Measurements from ENCODE around the gene OSBPL6. TPM values are rescaled to one million over a fixed set of nuclear protein-coding genes. Genes with fewer than 3 reads are reported as not detected.

The OSBPL6 gene
- total and polyA plus RNA-seq, 2 of the 13 experiments (the other 11 are each of a cell fraction or from before 2014, with no cell fraction given): 0.03 to 0.11 TPM

DNA sequence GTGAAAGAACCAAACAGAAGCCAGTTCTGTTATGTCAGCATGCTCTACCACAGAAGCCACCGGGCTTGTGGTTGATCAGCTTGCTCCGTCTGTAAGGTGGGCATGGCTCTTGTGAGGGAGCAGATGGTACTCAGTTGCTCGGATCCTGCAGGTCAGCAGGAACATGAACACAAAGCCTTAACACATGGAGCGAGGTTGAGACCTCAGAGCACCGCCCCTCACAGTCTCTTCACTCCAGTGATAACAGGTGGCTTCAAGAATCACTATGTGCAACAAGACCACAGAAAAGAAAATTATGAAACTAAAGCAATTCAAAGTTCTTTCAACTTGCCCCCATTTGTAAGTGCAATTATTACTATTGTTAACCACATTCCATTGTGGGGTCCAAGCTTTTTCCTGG lies 72.1 kb downstream of the OSBPL6 start:
- DNase-seq (ENCODE audit: low spot score) (no peak), ATAC-seq (no peak), FAIRE-seq (no peak)
- ChIA-PET CTCF (ENCODE audit: low intra/inter-chr PET ratio, low total read pairs) (no interaction called here), POLR2A (no interaction called here)
- H3K9me3 ChIP-seq (ENCODE audit: low read length): no peaks in the 10 kb centered on the region
- in situ Hi-C loops (cut with HindIII; ENCODE audit: extremely low pct_ligation_motif_present, low pct_unique_long_range_greater_than_20kb) (no loop called here), intact Hi-C loops (cut with micrococcal nuclease; ENCODE audit: unreplicated experiment) (no loop called here)
- H3K4me1 ChIP-seq (ENCODE audit: insufficient read depth, low read length): no peaks in the 10 kb centered on the region
- WGBS (ENCODE audit: low lambda C conversion rate): 57% methylated on average over 5 of the region's 5 CpGs
- no peaks in the 10 kb centered on the region for H4K20me1 ChIP-seq (ENCODE audit: insufficient read depth, low read length)
- H3K9ac ChIP-seq (ENCODE audit: insufficient read depth, low read depth, low read length): no peak overlapping the region
- no peak overlapping the region for H3K4me3 ChIP-seq (replicated peaks in 1 of 3; ENCODE audit: insufficient read depth in 1 of 3, low read depth in 2 of 3, low read length in 3 of 3)
- no peak overlapping the region for H3K27ac ChIP-seq (ENCODE audit: extremely low read length, insufficient read depth, low read length)
- no TSS peak for BruUV-seq (replicated peaks)
- no peak overlapping the region for H2AFZ ChIP-seq (ENCODE audit: low read length)
- H3K4me2 ChIP-seq (ENCODE audit: low read depth, low read length): no peak overlapping the region
- no peaks in the 10 kb centered on the region for H3K79me2 ChIP-seq (ENCODE audit: insufficient read depth, low read length)
- no peaks in the 10 kb centered on the region for H3K36me3 ChIP-seq (replicated peaks in 1 of 2; ENCODE audit: control insufficient read depth in 1 of 2, insufficient read depth in 2 of 2, low read length in 2 of 2)
- H3K27me3 ChIP-seq (ENCODE audit: control insufficient read depth in 1 of 2, insufficient read depth in 2 of 2, low read length in 2 of 2): no peaks in the 10 kb centered on the region
- TF ChIP-seq SPEN (CRISPR knock-in tag; IDR thresholded peaks at IDR 0.05; ENCODE audit: low read depth): no peak
- TF ChIP-seq, protein P1, sequence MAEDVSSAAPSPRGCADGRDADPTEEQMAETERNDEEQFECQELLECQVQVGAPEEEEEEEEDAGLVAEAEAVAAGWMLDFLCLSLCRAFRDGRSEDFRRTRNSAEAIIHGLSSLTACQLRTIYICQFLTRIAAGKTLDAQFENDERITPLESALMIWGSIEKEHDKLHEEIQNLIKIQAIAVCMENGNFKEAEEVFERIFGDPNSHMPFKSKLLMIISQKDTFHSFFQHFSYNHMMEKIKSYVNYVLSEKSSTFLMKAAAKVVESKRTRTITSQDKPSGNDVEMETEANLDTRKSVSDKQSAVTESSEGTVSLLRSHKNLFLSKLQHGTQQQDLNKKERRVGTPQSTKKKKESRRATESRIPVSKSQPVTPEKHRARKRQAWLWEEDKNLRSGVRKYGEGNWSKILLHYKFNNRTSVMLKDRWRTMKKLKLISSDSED (CRISPR knock-in tag; IDR thresholded peaks at IDR 0.05): no peak
- TF ChIP-seq, protein P2, sequence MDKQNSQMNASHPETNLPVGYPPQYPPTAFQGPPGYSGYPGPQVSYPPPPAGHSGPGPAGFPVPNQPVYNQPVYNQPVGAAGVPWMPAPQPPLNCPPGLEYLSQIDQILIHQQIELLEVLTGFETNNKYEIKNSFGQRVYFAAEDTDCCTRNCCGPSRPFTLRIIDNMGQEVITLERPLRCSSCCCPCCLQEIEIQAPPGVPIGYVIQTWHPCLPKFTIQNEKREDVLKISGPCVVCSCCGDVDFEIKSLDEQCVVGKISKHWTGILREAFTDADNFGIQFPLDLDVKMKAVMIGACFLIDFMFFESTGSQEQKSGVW (CRISPR knock-in tag; IDR thresholded peaks at IDR 0.05; ENCODE audit: borderline replicate concordance): no peak
- TF ChIP-seq KDM5A (IDR thresholded peaks at IDR 0.05; ENCODE audit: borderline replicate concordance, low read length): no peak

GRCh38 chr2:178267660-178268059 lies 73.3 kb downstream of the OSBPL6 start:
- 77% methylated on average over 2 of the region's 2 CpGs for WGBS (ENCODE audit: low lambda C conversion rate)
- Histone ChIP-seq H3K4me1 (ENCODE audit: insufficient read depth, low read length) (no peaks in the 10 kb centered on the region), H3K36me3 (replicated peaks in 1 of 2; ENCODE audit: control insufficient read depth in 1 of 2, insufficient read depth in 2 of 2, low read length in 2 of 2) (no peaks in the 10 kb centered on the region), H3K4me2 (ENCODE audit: low read depth, low read length) (no peak overlapping the region), H3K4me3 (replicated peaks in 1 of 3; ENCODE audit: insufficient read depth in 1 of 3, low read depth in 2 of 3, low read length in 3 of 3) (no peak overlapping the region), H3K9me3 (ENCODE audit: low read length) (no peaks in the 10 kb centered on the region), H3K27ac (ENCODE audit: extremely low read length, insufficient read depth, low read length) (no peak overlapping the region), H3K79me2 (ENCODE audit: insufficient read depth, low read length) (no peaks in the 10 kb centered on the region), H3K9ac (ENCODE audit: insufficient read depth, low read depth, low read length) (no peak overlapping the region), H2AFZ (ENCODE audit: low read length) (no peak overlapping the region), H4K20me1 (ENCODE audit: insufficient read depth, low read length) (no peaks in the 10 kb centered on the region), H3K27me3 (ENCODE audit: control insufficient read depth in 1 of 2, insufficient read depth in 2 of 2, low read length in 2 of 2) (no peaks in the 10 kb centered on the region)
- ChIA-PET POLR2A (no interaction called here), CTCF (ENCODE audit: low intra/inter-chr PET ratio, low total read pairs) (no interaction called here)
- DNase-seq (ENCODE audit: low spot score) (no peak), ATAC-seq (no peak), FAIRE-seq (no peak)
- no TSS peak for BruUV-seq (replicated peaks)
- in situ Hi-C loops (cut with HindIII; ENCODE audit: extremely low pct_ligation_motif_present, low pct_unique_long_range_greater_than_20kb) (no loop called here), intact Hi-C loops (cut with micrococcal nuclease; ENCODE audit: unreplicated experiment) (no loop called here)
- TF ChIP-seq NCOA1 (CRISPR knock-in tag; IDR thresholded peaks at IDR 0.05) (no peak), TAF15 (IDR thresholded peaks at IDR 0.05; ENCODE audit: low read depth, low read length, poor library complexity, severe bottlenecking) (no peak), NFYC (CRISPR knock-in tag; IDR thresholded peaks at IDR 0.05) (no peak), ZNF143 (CRISPR knock-in tag; IDR thresholded peaks at IDR 0.05) (no peak), ZMYM3 (CRISPR knock-in tag; IDR thresholded peaks at IDR 0.05) (no peak), NR2C2 (CRISPR knock-in tag; IDR thresholded peaks at IDR 0.05; ENCODE audit: borderline replicate concordance) (no peak), MTA1 (CRISPR knock-in tag; IDR thresholded peaks at IDR 0.05; ENCODE audit: borderline replicate concordance) (no peak), CEBPB (IDR thresholded peaks at IDR 0.05; ENCODE audit: borderline replicate concordance, low read depth, low read length) (no peak), THAP11 (CRISPR knock-in tag; IDR thresholded peaks at IDR 0.05) (no peak), ZSCAN12 (CRISPR knock-in tag; IDR thresholded peaks at IDR 0.05) (no peak)
- TF ChIP-seq, protein P3, sequence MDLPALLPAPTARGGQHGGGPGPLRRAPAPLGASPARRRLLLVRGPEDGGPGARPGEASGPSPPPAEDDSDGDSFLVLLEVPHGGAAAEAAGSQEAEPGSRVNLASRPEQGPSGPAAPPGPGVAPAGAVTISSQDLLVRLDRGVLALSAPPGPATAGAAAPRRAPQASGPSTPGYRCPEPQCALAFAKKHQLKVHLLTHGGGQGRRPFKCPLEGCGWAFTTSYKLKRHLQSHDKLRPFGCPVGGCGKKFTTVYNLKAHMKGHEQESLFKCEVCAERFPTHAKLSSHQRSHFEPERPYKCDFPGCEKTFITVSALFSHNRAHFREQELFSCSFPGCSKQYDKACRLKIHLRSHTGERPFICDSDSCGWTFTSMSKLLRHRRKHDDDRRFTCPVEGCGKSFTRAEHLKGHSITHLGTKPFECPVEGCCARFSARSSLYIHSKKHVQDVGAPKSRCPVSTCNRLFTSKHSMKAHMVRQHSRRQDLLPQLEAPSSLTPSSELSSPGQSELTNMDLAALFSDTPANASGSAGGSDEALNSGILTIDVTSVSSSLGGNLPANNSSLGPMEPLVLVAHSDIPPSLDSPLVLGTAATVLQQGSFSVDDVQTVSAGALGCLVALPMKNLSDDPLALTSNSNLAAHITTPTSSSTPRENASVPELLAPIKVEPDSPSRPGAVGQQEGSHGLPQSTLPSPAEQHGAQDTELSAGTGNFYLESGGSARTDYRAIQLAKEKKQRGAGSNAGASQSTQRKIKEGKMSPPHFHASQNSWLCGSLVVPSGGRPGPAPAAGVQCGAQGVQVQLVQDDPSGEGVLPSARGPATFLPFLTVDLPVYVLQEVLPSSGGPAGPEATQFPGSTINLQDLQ (CRISPR knock-in tag; IDR thresholded peaks at IDR 0.05): no peak
